KMS-11 (cell line): ENCODE results near the gene CC2D1A.
A peak's percentile ranks its signal among the peaks of the same experiment; 100 is the strongest.

Experiments
- H2AFZ ChIP-seq: fragments of 200-600 bp; sonication (generic); 2 replicates; pipeline ENCODE4 v1.6.1; 2016; ENCODE audit warnings: antibody characterized with exemption, mixed run types, low read depth
- H3K27ac ChIP-seq: fragments of 200-600 bp; sonication (generic); 2 replicates; pipeline ENCODE4 v1.6.1; 2016; ENCODE audit warnings: mild to moderate bottlenecking, mixed run types
- H3K27me3 ChIP-seq: fragments of 200-600 bp; sonication (generic); 2 replicates; pipeline ENCODE4 v1.6.1; 2017; ENCODE audit warnings: mild to moderate bottlenecking, low read depth, mixed run types, moderate library complexity; ENCODE audit not compliant: insufficient read depth
- H3K36me3 ChIP-seq: fragments of 200-600 bp; sonication (generic); 2 replicates; pipeline ENCODE4 v1.6.1; 2017; ENCODE audit warnings: mild to moderate bottlenecking, mixed run types; ENCODE audit not compliant: insufficient read depth
- H3K4me1 ChIP-seq: fragments of 200-600 bp; sonication (generic); 2 replicates; pipeline ENCODE4 v1.6.1; 2016; ENCODE audit warnings: mild to moderate bottlenecking, low read depth, mixed run types; ENCODE audit not compliant: poor library complexity, severe bottlenecking
- H3K4me2 ChIP-seq: fragments of 200-600 bp; sonication (generic); 2 replicates; pipeline ENCODE4 v1.7.0; 2016; ENCODE audit warnings: mild to moderate bottlenecking, mixed run types
- H3K4me3 ChIP-seq: fragments of 200-600 bp; sonication (generic); IDR thresholded peaks from 2 replicates; pipeline ENCODE4 v1.6.1; 2017; ENCODE audit warnings: low read depth, low read length, mixed read lengths; ENCODE audit not compliant: insufficient read depth
- H3K79me2 ChIP-seq: fragments of 200-600 bp; sonication (generic); 2 replicates; pipeline ENCODE4 v1.6.1; 2016; ENCODE audit warnings: low read depth, mixed run types; ENCODE audit not compliant: insufficient read depth
- H3K9ac ChIP-seq: fragments of 200-600 bp; sonication (generic); 2 replicates; pipeline ENCODE4 v1.6.1; 2016; ENCODE audit warnings: mild to moderate bottlenecking, mixed run types
- H4K20me1 ChIP-seq: fragments of 200-600 bp; sonication (generic); 2 replicates; pipeline ENCODE4 v1.6.1; 2016; ENCODE audit warnings: mild to moderate bottlenecking, mixed run types; ENCODE audit not compliant: insufficient read depth
- CTCF ChIP-seq: fragments of 200-600 bp; sonication (generic); conservative IDR thresholded peaks from 2 replicates; pipeline ENCODE4 v1.6.1; 2017; ENCODE audit warnings: low read depth, mild to moderate bottlenecking, antibody characterized with exemption, low read length, moderate library complexity, mixed read lengths

Gene CC2D1A

GRCh38 chr19:13870873-13871272 lies 35.1 kb upstream of the CC2D1A start:
- no peak overlapping the region for H3K4me2 ChIP-seq
- H3K9ac ChIP-seq = no peak overlapping the region
- H2AFZ ChIP-seq = no peak overlapping the region
- no peak overlapping the region for H3K27ac ChIP-seq
- no peaks in the 10 kb centered on the region for H3K36me3 ChIP-seq
- TF ChIP-seq CTCF = no peak
- peaks cover 37% of the 10 kb centered on the region for H3K27me3 ChIP-seq
- no peaks in the 10 kb centered on the region for H3K79me2 ChIP-seq
- no peaks in the 10 kb centered on the region for H3K4me1 ChIP-seq
- no peaks in the 10 kb centered on the region for H4K20me1 ChIP-seq
- no peak overlapping the region for H3K4me3 ChIP-seq

- Histone ChIP-seq H3K27ac (no peak overlapping the region), H3K79me2 (no peaks in the 10 kb centered on the region), H2AFZ (peak overlapping the region; percentile 73), H3K9ac (no peak overlapping the region), H4K20me1 (no peaks in the 10 kb centered on the region), H3K4me1 (no peaks in the 10 kb centered on the region), H3K4me3 (no peak overlapping the region), H3K27me3 (peaks cover 25% of the 10 kb centered on the region; the same call in 1 of the 2 replicates), H3K4me2 (peak overlapping the region; percentile 45; the same call in 1 of the 2 replicates), H3K36me3 (no peaks in the 10 kb centered on the region)
- no peak for TF ChIP-seq CTCF
These were observed 33.7 kb upstream of the CC2D1A start for GRCh38 chr19:13872339-13872694.

- TF ChIP-seq CTCF = peak; percentile 39
- Histone ChIP-seq H3K27ac (no peak overlapping the region), H3K4me3 (no peak overlapping the region), H2AFZ (peak overlapping the region; percentile 73), H3K27me3 (peaks cover 19% of the 10 kb centered on the region; the same call in 1 of the 2 replicates), H3K9ac (no peak overlapping the region), H3K36me3 (no peaks in the 10 kb centered on the region), H3K4me1 (no peaks in the 10 kb centered on the region), H4K20me1 (no peaks in the 10 kb centered on the region), H3K4me2 (peak overlapping the region; percentile 45), H3K79me2 (no peaks in the 10 kb centered on the region)
These were observed 33.2 kb upstream of the CC2D1A start for GRCh38 chr19:13872695-13873389.

GRCh38 chr19:13873834-13874515 lies 32.0 kb upstream of the CC2D1A start:
- Histone ChIP-seq H3K27ac (no peak overlapping the region), H3K79me2 (no peaks in the 10 kb centered on the region), H3K27me3 (peaks cover 21% of the 10 kb centered on the region; the same call in 1 of the 2 replicates), H3K4me3 (no peak overlapping the region), H3K9ac (no peak overlapping the region), H4K20me1 (no peaks in the 10 kb centered on the region), H3K4me2 (no peak overlapping the region), H3K4me1 (no peaks in the 10 kb centered on the region), H3K36me3 (no peaks in the 10 kb centered on the region), H2AFZ (no peak overlapping the region)
- no peak for TF ChIP-seq CTCF
